Measurements from ENCODE around the gene GAREM1. TPM values are rescaled to one million over a fixed set of nuclear protein-coding genes. Genes with fewer than 3 reads are reported as not detected.
A peak's percentile ranks its signal among the peaks of the same experiment; 100 is the strongest.

GAREM1 gene
- total and polyA plus RNA-seq, 8 donors, result 2.9 to 55.9 (median 13.5) TPM

DNA sequence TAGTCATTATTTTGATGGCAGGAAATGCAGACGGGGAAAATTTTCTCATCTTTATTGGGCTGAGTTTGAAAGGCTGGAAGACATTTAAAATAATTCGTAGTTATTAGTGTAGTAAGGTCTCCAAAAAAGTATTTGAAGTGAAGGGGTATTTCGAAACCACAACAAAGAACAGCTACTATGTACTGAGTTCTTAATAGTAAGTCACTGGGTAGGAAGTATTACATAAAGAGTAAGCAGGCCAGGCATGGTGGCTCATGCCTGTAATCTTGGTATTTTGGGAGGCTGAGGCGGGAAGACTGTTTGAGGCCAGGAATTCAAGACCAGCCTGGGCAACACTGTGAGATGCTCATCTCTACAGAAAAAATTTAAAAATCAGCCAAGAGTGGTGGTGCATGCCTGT is 167.3 kb downstream of the GAREM1 start:
- Histone ChIP-seq H3K4me1 (peaks cover under 1 to 7% (median 3%) of the 10 kb centered on the region in 3 donors), H3K36me3 (no peaks in the 10 kb centered on the region), H3K4me3 (no peak overlapping the region), H3K27me3 (no peaks in the 10 kb centered on the region), H3K27ac (no peak overlapping the region), H3K9me3 (no peaks in the 10 kb centered on the region)
- WGBS, 2 donors, result 88 to 92% methylated on average over 4 of the region's 4 CpGs
- TF ChIP-seq, protein P1, sequence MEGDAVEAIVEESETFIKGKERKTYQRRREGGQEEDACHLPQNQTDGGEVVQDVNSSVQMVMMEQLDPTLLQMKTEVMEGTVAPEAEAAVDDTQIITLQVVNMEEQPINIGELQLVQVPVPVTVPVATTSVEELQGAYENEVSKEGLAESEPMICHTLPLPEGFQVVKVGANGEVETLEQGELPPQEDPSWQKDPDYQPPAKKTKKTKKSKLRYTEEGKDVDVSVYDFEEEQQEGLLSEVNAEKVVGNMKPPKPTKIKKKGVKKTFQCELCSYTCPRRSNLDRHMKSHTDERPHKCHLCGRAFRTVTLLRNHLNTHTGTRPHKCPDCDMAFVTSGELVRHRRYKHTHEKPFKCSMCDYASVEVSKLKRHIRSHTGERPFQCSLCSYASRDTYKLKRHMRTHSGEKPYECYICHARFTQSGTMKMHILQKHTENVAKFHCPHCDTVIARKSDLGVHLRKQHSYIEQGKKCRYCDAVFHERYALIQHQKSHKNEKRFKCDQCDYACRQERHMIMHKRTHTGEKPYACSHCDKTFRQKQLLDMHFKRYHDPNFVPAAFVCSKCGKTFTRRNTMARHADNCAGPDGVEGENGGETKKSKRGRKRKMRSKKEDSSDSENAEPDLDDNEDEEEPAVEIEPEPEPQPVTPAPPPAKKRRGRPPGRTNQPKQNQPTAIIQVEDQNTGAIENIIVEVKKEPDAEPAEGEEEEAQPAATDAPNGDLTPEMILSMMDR (IDR thresholded peaks at IDR 0.05), result no peak
- no peak for ATAC-seq
- intact Hi-C loops (cut with DNase I), result loop anchor here in 1 of 3 donors (10.0 kb wide), 1 partner anchor 61 kb away; no protein-coding TSS in a partner anchor
- no peak for DNase-seq
- no peak for FAIRE-seq

DNA sequence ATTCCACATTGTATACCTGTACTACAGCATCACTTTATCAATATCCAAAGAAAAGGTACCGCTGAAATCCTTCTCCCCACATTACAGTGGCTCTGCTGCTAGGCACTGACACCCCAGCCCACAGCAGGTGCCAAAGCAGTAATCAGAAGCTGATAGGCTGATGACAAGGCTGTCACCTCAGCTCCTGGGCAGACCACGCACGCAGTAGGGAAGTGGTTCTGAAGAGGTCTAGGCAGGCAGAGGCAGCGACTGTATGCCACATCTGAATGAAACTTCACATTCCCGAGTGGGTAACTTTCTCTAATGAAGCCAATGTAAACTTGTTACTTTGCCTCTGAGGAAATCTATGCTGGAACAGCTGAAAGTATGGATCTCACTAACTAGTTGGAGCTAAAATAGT is 167.9 kb downstream of the GAREM1 start:
- Histone ChIP-seq H3K9me3 (no peaks in the 10 kb centered on the region), H3K27ac (peak overlapping the region in 2 of 4 donors; percentile 13 to 42), H3K27me3 (no peaks in the 10 kb centered on the region), H3K36me3 (no peaks in the 10 kb centered on the region), H3K4me1 (peaks cover 4 to 9% (median 9%) of the 10 kb centered on the region in 3 donors), H3K4me3 (no peak overlapping the region)
- DNase-seq, result no peak
- no peak for FAIRE-seq
- TF ChIP-seq, protein P1 (IDR thresholded peaks at IDR 0.05), result no peak
- intact Hi-C loops (cut with DNase I), result loop anchor here in 1 of 3 donors (10.0 kb wide), 1 partner anchor 62 kb away; no protein-coding TSS in a partner anchor
- 71 to 82% methylated on average over 5 of the region's 5 CpGs for WGBS, 2 donors
- no peak for ATAC-seq

DNA sequence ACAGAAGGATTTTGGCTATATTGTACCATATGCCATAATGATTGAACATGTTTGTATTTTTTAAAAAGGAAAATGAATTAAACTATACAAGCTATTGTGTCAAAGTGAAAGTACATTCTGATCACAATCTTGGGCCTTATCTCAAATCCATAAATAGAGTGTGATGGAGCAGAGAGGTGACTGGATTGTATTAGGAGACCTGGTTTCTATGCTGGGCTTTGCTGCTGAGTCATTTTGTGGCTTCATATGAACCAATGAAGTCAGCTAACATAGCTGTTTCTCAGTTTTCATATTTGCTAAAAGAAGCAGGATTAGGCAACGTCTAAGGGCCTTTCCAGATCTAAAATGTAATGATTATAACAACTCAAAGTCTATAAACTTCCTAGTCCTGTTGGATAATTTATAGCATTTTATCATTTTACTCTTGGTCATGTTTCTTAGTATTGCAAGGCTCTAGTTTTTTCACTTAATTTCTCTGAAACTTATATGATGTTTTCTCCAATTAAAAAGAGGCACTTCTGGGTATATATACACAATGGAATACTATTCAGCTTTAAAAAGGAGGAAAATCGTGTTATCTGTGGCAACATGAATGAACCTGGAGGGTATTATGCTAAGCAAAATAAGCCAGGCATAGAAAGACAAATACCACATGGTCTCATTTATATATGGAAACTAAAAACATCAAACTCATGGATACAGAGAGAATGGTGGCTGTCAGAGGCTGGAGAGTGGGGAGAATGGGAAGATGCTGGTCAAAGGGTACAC is 168.5 kb downstream of the GAREM1 start:
- intact Hi-C loops (cut with DNase I), result loop anchor here in 1 of 3 donors (10.0 kb wide), 1 partner anchor 63 kb away; no protein-coding TSS in a partner anchor
- no peaks in the 10 kb centered on the region for H3K9me3 ChIP-seq
- no peaks in the 10 kb centered on the region for H3K27me3 ChIP-seq
- H3K36me3 ChIP-seq, result no peaks in the 10 kb centered on the region
- H3K4me3 ChIP-seq, result no peak overlapping the region
- DNase-seq (no peak), ATAC-seq (peak; percentile 59 to 92 (median 86)), FAIRE-seq (peak; percentile 17)
- peaks cover 4 to 12% (median 10%) of the 10 kb centered on the region in 3 donors for H3K4me1 ChIP-seq
- TF ChIP-seq, protein P1 (IDR thresholded peaks at IDR 0.05), result no peak
- H3K27ac ChIP-seq, result peak overlapping the region in 2 of 4 donors; percentile 13 to 42
- 50 to 59% methylated on average over 2 of the region's 2 CpGs for WGBS, 2 donors

DNA sequence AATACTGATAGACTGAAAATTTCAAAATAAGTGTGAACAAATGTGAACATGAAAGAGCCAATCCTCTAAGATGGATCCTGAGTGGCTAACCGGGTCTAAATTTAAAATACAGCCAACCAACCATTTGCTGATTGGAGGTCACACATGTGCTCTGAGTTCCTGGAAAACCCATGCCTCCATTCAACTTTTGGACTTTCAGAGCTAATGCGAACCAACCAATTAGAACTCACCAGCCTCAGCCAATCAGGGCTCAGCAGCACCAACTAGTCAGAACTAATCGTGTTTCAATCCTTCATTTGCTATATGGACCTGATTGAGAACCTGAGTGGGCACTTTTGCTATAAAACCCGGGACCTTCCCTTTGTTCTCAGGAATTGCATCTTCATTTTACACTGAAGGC is 169.3 kb downstream of the GAREM1 start:
- H3K27ac ChIP-seq, result no peak overlapping the region
- peaks cover 4 to 12% (median 10%) of the 10 kb centered on the region in 3 donors for H3K4me1 ChIP-seq
- FAIRE-seq, result no peak
- H3K9me3 ChIP-seq, result no peaks in the 10 kb centered on the region
- no peaks in the 10 kb centered on the region for H3K36me3 ChIP-seq
- H3K27me3 ChIP-seq, result no peaks in the 10 kb centered on the region
- no peak overlapping the region for H3K4me3 ChIP-seq
- DNase-seq, result no peak
- TF ChIP-seq, protein P1 (IDR thresholded peaks at IDR 0.05), result no peak
- ATAC-seq, result no peak
- 92 to 99% methylated on average over 4 of the region's 4 CpGs for WGBS, 2 donors
- intact Hi-C loops (cut with DNase I), result loop anchor here in 1 of 3 donors (10.0 kb wide), 1 partner anchor 63 kb away; no protein-coding TSS in a partner anchor

DNA sequence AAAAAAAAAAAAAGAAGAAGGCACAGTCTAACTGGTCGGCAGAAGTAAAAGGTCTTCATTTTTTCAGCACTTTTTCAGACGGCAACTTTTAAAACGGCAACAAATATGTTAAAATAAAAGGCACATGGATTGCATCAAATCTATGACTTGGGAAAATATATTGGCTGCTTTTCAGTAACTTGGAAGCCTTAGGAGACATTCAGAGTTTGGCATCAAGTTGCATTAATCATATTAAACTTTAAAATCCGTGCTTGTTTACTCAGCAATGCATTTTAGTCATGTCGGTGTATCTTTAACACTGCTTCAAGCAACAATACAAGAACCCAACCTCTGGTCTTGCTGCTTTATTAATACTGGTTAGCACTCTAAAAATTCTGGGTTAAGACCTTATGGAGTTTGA is 169.8 kb downstream of the GAREM1 start:
- no peaks in the 10 kb centered on the region for H3K27me3 ChIP-seq
- no peak overlapping the region for H3K4me3 ChIP-seq
- FAIRE-seq (no peak), ATAC-seq (peak in 1 of 4 donors; percentile 19), DNase-seq (no peak)
- no peaks in the 10 kb centered on the region for H3K36me3 ChIP-seq
- TF ChIP-seq, protein P1 (IDR thresholded peaks at IDR 0.05), result no peak
- WGBS, 2 donors, result 73 to 76% methylated on average over 5 of the region's 5 CpGs
- H3K9me3 ChIP-seq, result no peaks in the 10 kb centered on the region
- peaks cover 4 to 12% (median 10%) of the 10 kb centered on the region in 3 donors for H3K4me1 ChIP-seq
- intact Hi-C loops (cut with DNase I), result loop anchor here in 1 of 3 donors (10.0 kb wide), 1 partner anchor 64 kb away; no protein-coding TSS in a partner anchor
- no peak overlapping the region for H3K27ac ChIP-seq
